Measurements from ENCODE around the gene PEF1.

The PEF1 gene

DNA sequence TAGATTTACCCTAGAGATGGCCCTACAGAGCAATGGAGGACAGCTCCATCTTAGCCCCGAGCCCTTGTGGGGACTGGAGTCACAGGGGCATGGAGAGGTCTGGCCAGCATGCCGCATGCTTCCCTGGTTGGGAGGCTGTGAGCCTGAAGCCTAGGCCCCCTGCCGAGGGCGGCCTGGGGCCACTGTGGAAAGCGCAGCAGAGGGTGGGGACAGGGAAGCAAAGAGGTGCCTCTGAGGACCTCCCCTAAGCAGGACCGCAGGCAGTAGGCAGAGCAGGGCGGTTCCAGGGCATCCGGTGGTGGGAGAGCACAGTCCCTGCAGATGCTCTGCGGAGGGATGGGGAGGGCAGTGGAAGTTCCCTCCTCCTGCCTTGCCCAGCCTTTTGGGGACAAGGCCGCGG is 26.5 kb upstream of the PEF1 start:
- no peak for DNase-seq (ENCODE audit: low spot score)

DNA sequence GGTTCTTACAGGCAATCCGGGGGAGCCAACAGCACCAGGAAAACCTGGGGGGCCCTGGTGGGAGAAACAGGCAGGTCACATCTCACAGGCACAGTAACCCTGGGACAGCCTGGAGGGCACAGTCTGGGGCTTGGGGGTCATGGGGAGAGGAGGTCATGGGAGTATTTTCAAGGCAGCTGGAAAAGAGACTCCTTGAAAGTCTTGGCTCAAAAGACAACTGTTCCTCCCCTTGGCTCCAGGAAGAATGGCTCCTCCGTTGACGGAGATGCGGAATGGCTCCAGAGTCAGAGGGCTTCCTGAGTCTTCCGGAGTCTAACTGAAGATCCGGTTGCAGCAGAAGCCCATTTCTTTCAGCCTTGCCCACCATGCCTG is 25.9 kb upstream of the PEF1 start:
- DNase-seq (ENCODE audit: low spot score) = no peak

DNA sequence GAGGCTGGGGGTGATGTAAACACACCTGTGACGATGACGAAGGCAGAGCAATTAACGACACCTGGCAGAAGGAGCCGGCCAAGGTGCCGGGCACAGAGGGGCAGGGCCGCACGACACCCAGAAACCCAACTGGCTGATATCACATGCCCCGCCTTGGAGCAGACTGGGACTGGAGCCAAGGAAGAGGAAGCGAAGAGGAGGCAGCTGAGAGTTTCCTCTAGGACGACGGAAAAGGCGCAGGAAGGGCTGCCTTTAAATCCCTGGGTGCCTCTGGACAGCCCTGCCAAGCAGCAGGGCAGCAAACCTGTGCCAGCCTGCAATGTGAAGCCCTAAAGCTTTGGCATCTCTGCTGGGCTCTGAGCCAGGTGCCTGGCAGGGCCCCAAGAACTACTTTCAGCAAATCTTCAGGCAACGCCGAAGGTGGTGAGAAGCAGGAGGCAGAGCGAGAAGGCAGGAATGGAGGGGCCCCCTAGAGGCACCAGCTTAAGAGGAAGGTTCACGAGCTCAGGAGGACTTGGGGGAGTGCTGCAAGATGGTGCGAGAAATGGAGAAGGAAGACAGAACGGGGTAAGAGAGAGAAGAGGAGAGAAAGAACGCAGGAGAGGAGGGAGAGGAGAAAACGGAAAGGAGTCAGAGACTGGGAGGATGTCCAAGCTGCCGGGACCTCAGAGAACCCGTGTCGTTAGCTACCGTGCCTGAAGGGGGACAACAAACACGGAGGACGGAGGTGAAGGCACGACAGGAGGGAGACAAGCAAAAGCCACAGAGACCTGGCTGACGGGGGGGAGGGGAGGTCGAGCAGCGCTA is 25.3 kb upstream of the PEF1 start:
- DNase-seq (ENCODE audit: low spot score) = peak; percentile 45

DNA sequence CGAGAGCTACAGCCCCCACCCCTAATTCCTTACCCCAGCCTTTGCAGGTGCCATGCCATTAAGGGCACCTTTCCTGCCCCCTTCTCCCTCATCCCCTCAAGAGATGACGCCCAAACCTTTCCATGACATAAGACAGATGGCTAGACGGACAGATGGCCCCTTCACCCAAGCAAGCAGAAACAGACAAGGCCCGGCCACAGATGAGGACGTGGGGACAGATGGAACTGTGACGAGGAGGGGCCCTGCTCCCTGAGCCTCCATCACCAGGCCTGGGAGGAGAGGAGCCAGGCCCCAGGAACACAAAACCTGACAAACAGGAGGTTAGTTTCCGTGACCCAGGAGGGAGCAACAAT is 24.7 kb upstream of the PEF1 start:
- no peak for DNase-seq (ENCODE audit: low spot score)

DNA sequence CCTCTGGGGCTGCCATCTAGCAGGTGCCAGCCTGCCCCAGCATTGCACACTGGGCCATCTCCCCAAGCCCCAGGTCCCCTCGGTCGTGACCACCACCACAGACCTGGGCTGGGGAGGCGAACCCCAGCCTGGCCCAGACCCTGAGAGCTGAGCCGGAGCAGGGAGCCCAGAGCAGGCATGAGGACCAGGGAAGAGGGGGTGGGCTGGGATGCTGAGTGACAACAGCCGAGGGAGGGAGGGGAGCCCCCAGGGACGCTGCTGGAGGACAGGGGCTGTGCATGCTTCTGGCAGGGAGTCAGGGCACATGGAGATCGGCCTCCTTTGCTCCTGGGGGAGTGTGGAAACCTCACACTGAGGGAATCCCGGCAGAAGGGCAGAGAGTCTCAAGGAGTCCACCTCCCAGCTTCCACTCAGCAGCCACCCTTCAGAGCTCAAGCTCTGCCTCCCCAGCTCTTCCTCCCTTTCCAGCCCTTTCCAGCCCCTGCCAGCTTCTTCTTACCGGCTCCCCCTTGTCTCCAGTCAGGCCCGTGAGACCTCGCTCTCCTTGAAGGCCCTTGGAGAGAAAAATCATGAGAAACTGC is 23.7 kb upstream of the PEF1 start:
- no peak for DNase-seq (ENCODE audit: low spot score)

DNA sequence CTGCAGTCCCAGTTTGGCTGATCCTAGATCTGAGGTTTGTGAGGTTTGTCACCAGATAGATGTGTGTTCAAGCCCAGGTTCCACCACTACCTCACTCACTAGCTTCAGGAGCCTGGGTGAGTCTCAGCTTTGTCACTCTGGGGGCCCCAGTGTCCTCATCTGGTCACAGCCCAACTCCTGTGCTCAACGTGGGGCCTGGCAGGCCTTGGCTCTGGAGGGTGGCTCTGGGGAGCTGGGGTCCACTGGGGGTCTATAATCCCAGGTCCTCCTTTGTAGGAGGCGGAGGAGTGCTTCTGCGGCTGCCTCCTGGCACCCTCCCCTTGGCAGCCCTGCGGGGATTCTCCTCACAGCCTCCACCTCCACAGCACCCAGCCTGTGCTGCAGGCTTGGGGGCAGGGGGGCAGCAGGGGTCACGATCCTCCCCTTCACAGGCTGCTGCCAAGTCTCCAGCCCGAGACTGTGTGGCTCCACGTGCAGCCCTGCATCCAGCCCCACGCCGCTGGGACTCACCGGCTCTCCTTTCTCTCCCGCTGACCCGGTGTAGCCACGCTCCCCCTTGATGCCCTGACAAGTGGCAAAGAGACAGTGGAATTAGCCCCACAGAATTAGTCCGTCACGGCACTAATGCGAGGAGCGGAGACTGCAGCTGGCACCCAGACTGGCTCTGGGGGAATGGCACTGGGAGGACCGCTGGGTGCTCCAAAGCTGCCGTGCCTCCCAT is 22.5 kb upstream of the PEF1 start:
- no peak for DNase-seq (ENCODE audit: low spot score)

DNA sequence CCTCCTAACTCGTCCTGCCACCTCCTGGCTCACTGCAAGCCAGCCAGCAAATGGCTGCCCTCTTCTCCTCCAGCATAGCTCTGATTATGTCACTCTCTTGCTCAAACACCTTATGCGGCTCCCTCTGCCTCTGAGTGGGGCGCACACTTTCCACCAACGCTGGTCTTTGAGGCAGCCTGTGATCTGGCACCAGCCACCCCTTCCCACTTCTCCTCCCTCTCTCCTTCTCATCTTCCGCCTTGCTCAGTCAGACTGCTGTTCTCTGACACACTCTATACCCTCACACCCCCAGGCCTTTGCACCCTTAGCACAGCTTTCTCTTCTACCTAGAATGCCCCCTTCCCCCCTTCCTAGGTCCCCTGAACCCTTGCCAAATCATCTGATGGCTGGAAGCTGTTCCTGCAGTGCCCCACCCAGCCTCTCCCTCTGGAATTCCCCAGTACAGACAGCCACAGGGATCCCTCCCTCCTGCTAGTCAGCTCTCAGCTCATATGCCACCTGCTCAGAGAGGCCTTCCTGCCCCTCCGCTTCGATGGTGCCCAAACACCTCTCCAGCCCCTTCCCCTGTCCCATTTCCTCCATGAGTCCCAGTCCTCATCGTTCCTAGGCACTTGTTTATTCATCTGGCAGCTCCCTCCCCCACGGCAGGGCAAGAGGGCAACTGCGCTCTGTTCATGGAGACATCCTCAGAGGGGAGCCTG is 21.7 kb upstream of the PEF1 start:
- DNase-seq (ENCODE audit: low spot score) = no peak

DNA sequence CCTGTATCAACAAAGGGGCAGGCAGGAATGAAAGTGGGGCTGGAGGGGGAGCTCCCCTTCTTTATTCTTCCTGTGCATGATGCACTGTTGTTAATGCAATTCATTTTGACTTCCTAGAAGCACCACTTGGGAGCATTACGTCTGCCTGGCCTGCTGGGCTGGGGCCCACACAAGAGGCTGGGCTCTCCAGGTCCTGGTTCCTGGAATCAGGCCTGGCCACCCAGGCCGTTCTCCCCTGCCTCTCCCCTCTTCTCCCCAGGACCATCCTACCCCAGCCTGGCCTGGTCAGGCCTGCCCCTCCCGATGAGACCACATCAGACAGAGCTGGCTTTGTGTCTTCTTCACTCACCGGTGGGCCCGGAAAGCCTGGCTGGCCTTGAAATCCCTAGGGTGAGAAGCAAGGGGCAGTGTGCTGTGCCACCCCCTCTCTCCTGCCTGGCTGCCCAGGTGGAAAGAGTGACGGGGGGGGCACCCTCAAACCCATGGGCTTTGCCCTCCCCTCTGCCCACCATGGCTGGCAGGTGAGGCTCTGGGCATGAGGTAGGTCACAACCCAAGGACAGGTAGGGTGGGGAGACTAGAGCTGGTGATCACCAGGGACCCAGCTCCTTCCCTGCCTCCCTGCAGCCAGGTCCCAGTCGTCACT is 20.7 kb upstream of the PEF1 start:
- no peak for DNase-seq (ENCODE audit: low spot score)

DNA sequence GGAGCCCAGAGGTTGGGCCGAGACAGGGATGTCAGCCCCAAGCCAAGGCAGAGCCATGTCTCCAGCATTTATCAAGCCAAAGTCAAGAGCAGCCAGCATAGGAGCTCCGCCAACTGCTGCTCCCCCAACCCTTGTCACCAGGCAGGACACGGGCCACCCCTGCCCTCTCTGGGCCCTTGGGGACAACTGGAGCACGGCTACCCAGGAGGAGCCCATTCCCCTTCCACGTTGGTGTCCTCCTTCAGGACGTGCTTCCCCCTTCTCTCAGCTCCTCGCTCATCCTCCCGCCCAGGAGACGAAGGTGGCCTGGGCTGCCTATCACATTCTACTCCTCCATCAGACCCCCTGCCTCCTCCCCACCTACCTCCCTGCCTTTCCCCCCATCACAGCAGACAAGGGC is 19.9 kb upstream of the PEF1 start:
- no peak for DNase-seq (ENCODE audit: low spot score)

DNA sequence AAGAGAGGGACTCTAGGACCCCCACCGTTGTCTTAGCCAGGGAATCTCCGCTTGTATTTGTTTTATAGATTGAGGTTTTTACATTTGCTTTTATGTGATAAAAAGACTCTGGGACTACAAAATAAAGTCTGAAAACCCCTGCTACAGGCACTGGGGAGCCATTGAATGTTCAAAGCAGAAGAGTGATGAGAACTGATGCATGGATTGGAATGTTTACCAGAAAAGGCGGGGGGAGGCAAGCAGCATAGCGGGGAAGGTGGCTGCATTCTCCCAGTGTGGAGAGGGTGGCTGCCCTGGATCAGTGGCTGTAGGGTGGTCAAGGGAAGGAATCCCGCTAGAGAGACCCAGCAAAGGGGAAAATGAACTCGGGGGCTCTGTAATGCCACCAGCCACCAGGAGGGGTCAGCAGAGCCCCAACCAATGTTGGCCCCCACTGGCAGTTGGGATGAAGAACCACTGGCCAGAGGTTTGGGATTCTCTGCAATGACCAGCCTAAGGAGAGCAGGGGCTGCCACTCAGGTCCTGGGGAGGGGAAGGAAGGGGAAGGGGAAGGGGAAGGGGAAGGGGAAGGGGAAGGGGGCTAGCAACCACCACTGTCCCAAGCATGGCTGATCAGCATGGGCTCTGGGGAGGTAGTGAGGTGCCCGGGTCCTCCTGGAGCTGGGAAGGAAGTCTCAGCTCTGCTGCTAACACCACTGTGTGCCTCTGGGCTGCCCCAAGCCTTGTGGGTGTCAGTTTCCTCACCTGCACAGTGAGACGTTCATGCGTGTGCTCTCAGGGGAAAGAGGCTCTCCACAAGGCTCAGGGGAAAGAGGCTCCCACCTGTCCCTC is 19.2 kb upstream of the PEF1 start:
- peak; percentile 79 for DNase-seq (ENCODE audit: low spot score)

DNA sequence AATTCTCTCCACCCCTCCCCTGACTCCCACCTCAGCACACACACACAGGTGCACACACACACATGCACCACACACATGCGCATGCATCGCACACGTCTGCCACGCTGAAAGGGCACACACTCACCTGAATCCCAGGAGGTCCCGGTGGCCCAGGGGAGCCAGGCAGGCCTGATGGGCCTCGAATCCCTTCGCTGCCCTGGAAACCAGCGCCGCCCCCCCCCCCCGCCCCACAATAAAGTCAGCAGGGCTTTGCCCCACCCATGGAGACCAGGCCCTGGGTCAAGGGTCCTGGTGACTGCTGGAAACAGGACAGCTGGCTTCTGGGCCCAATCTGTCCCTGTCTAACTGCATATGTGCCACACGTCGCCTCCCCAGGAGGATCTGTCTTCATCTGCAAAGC is 17.8 kb upstream of the PEF1 start:
- DNase-seq (ENCODE audit: low spot score) = no peak

DNA sequence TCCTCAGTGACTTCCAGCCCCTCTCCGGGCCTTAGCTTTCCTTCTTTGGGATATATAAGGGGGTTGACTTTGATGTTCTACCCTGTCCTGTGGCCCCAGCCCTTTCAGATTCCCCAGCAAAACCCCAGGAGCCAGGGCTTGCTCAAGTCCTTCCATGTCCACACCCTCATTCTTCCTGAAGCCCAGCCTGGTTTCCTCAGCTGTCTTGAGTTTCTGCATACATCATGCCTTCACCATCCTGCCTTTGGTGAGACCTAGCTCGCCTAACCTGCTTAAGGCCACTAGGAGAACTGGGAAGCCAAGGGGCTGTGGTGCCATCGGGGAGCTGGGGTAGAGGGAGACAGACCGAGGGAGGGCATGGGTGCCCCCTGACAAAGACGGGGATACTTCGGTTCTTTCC is 17.2 kb upstream of the PEF1 start:
- no peak for DNase-seq (ENCODE audit: low spot score)

DNA sequence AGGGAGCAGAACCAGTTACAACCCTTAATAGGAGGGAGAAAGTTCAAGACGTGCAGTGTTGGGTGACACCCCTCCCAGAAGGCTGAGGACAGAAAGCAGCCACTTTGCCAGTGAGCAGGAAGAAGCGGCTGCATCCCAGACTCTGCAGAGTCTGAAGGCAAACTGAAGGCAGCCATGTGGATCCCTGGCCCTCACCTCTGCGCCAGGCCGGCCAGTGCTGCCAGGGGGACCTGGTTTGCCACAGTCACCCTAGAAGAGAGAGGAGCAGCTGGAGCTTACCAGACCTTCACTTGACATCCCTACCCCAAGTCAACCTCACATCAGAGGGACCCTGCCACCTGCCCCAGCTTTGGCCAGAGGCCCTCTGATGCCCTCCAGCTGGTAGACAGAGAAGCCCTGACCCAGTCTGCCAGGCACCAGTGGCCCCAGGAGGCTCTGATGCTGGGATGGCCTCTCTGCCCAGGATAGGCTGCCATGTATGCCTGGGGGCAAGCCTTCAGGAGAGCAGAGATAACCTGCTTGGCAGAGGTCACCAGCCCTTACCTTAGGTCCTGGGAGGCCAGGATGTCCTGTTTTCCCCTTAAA is 16.3 kb upstream of the PEF1 start:
- DNase-seq (ENCODE audit: low spot score) = no peak

DNA sequence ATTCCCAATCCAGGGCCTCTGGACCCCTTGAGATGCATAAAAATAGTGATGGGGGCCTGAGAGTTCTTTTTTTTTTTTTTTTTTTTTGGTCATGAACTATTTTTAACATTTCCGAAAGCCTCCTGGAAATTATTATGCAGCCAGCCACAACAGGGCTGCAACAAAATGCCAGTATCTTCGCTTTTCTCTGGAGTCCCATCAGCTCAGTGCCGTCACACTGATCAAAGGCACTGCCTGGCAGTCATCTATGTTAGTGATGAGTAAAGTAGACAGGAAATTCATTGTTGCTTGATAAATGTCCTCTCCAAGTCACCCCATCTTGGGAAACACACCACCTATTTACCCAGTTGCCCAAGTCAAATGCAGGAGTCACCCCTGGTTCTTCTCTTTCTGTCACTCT is 15.2 kb upstream of the PEF1 start:
- DNase-seq (ENCODE audit: low spot score) = no peak

DNA sequence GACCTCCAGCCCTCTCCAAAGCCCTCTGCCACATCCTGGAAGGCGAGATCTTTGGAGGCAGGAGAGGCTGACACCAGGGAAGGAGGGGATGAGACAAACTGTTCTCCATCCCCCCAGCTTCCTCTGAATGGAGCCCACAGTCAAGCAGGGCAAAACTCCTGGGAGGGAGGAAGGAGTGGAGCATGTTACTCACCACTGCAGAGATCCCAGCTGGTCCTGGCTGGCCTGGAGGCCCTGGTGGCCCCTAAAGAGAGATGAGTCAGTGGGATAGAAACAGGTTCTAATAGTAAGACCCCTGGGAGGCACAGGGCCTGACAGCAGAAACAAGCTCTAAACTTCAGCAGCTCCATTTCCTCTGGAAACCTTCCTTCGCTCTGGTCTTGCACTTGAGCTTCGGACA is 14.0 kb upstream of the PEF1 start:
- DNase-seq (ENCODE audit: low spot score) = no peak

DNA sequence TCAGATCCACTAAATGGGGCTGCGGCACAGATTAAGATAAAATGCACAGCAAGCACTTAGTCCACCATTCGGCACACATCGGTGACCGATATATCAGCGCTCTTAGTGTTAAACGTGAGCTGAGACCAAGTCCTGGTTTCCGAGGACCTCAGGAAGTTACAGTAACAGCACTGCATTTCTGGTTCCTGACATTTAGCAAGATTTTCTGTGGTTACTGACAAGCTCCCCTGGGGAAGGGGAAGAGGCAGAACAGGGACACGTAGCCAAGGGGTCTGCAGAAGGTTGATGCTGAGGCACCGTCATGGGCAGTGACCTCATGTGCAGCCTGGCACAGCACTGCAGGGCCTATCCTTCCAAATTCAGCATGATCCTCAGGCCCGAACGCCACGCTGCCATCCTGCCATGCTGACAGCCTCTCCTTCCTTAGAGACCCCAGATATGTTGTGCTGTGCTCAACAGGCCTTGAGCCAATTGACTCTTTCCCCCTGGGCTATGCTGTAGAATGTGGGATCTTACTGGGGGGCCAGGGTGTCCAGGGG is 13.4 kb upstream of the PEF1 start:
- DNase-seq (ENCODE audit: low spot score) = no peak

DNA sequence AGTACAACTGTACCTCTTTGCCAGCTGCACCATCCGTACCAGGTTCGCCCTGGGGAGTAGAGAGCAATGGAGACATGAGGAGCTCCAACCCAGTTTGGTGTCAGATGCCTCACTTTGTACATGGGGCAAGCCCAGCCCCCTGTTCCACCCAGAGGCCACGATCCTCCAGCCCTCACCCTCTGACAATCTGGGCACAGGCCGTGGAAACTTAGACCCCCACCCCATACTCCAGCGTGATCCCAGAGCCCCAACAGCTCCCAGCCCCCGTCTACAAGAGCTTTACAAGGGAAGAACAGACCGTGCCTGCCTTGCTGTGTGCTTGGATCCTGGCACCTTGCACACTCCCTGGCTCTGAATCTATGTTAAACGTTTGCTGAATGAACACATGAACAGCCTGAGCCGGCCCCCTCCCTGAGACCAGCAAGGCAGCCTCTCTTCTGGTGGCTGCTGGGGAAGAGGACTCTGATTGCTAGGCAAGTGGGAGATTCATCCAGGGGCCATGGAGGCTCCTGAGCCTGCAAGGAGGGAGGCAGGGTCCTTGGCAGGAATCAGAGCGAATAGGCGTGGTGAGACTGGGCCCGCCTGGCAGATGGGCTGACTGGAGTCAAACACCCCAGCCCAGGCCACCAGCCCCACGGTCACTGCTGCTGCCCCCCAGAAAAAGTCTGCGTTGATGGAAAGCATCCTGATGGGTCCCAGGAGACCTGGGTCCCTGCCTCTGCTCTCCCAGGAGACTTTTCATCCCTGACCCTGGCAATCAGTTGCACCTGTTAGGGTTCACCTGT is 12.5 kb upstream of the PEF1 start:
- no peak for DNase-seq (ENCODE audit: low spot score)

DNA sequence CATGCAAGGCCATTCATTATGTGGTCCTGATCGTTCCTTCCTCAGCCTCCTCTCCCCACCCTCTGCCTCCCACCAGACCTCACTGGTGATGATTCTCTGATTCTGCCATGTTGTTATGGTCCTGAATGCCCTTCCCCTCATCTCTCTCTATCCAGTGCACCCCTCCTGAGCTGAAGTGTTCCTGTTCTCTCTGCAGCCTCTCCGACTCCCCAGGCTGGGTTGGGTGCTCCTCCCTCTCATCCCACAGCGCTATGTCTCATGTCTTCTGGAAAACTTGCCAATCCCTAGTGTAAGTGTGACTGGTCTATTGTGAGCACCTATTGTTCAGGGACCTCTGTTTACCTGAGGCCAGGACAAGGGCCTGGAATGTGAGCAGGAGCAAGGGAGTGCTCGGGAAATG is 11.1 kb upstream of the PEF1 start:
- no peak for DNase-seq (ENCODE audit: low spot score)

DNA sequence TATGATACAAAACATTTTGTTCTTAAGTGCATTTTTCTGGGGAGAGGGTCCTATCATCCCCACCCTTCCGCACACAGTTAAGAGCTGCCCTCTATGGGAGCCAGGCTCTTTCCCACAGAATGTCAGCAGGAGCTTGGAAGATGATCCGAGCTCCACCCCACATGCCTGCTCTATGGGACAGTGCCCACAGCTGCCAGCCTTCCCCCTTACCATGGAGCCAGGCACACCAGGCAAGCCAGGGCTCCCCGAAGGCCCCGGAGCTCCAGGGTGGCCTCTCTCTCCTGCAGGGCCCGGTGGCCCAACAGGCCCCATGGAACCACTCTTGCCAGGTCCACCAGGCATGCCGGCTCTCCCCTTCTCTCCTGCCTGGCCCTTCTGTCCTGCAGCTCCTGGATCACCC is 10.4 kb upstream of the PEF1 start:
- DNase-seq (ENCODE audit: low spot score) = no peak

DNA sequence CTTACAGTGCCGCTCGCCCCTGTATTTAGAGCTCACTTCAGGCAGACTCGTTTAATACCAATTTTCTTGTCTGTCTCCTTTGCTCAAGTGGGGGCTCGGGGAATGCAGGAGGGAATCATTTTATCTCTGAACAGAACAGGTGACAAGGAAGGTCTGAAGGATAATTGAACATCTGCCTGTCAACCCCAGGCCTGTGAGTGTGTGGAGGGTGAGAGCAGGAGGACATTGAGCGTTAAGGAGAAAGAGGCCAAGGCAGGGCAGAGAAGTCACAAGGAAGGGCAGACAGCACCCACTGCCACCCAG is 9.7 kb upstream of the PEF1 start:
- no peak for DNase-seq (ENCODE audit: low spot score)

All from AG08395 (cell line).